RWPE2 (cell line): Measurements from ENCODE around the gene PPP1R12A.

Experiments
- ATAC-seq: fragments of 200-7000 bp; cut with Tn5 transposase; 3 replicates; pipeline ENCODE4 v1.9.1; 2021; ENCODE audit warnings: low read depth
- DNase-seq: peaks from one replicate; pipeline ENCODE4 v3.0.0-alpha.2; 2020; ENCODE audit warnings: low spot score
- H3K27ac ChIP-seq: fragments of 450-650 bp; 2 replicates; pipeline ENCODE4 v1.5.1; 2017; ENCODE audit warnings: mild to moderate bottlenecking; ENCODE audit not compliant: poor library complexity, severe bottlenecking
- H3K27me3 ChIP-seq: fragments of 250-450 bp; sonication (Bioruptor Pico); 2 replicates; pipeline ENCODE4 v1.5.1; 2021; ENCODE audit warnings: mild to moderate bottlenecking, moderate library complexity; ENCODE audit not compliant: insufficient read depth, poor library complexity, severe bottlenecking
- H3K36me3 ChIP-seq: fragments of 250-450 bp; sonication (Bioruptor Pico); 2 replicates; pipeline ENCODE4 v1.5.1; 2020; ENCODE audit warnings: low read depth, mild to moderate bottlenecking, moderate library complexity
- H3K4me1 ChIP-seq: fragments of 250-450 bp; sonication (Bioruptor Pico); 2 replicates; pipeline ENCODE4 v1.5.1; 2021; ENCODE audit warnings: mild to moderate bottlenecking, moderate library complexity; ENCODE audit not compliant: insufficient read depth, poor library complexity, severe bottlenecking
- H3K4me3 ChIP-seq: fragments of 250-450 bp; sonication (Bioruptor Pico); 2 replicates; pipeline ENCODE4 v1.5.1; 2021; ENCODE audit warnings: mild to moderate bottlenecking, moderate library complexity; ENCODE audit not compliant: severe bottlenecking
- H3K9me3 ChIP-seq: fragments of 250-450 bp; sonication (Bioruptor Pico); 2 replicates; pipeline ENCODE4 v1.5.1; 2021; ENCODE audit warnings: mild to moderate bottlenecking, moderate library complexity; ENCODE audit not compliant: severe bottlenecking
- CTCF ChIP-seq: fragments of 450-650 bp; IDR thresholded peaks from one replicate; pipeline ENCODE4 v1.5.1; 2017; ENCODE audit warnings: mild to moderate bottlenecking, moderate library complexity; ENCODE audit not compliant: poor library complexity, severe bottlenecking

The PPP1R12A gene

GRCh38 chr12:79838359-79838758, 96.5 kb downstream of the PPP1R12A start:
- Histone ChIP-seq H3K36me3 (peaks cover 24% of the 10 kb centered on the region), H3K4me1 (no peaks in the 10 kb centered on the region), H3K4me3 (no peak overlapping the region), H3K27ac (no peak overlapping the region), H3K27me3 (no peaks in the 10 kb centered on the region), H3K9me3 (peaks cover 8% of the 10 kb centered on the region)
- ATAC-seq (no peak), DNase-seq (no peak)
- TF ChIP-seq CTCF, result no peak

GRCh38 chr12:79837575-79837974, 97.3 kb downstream of the PPP1R12A start:
- ATAC-seq, result no peak
- no peak overlapping the region for H3K4me3 ChIP-seq
- H3K36me3 ChIP-seq, result peaks cover 22% of the 10 kb centered on the region
- H3K4me1 ChIP-seq, result no peaks in the 10 kb centered on the region
- no peak overlapping the region for H3K27ac ChIP-seq
- H3K27me3 ChIP-seq, result no peaks in the 10 kb centered on the region
- TF ChIP-seq CTCF, result no peak
- DNase-seq, result no peak
- peaks cover 8% of the 10 kb centered on the region for H3K9me3 ChIP-seq

- ATAC-seq, result no peak
- Histone ChIP-seq H3K36me3 (peaks cover 29% of the 10 kb centered on the region), H3K4me1 (no peaks in the 10 kb centered on the region), H3K4me3 (no peak overlapping the region), H3K27me3 (no peaks in the 10 kb centered on the region), H3K9me3 (peaks cover 8% of the 10 kb centered on the region), H3K27ac (no peak overlapping the region)
- DNase-seq, result no peak
- TF ChIP-seq CTCF, result no peak
These were observed 99.5 kb downstream of the PPP1R12A start for GRCh38 chr12:79835377-79835843.

DNA sequence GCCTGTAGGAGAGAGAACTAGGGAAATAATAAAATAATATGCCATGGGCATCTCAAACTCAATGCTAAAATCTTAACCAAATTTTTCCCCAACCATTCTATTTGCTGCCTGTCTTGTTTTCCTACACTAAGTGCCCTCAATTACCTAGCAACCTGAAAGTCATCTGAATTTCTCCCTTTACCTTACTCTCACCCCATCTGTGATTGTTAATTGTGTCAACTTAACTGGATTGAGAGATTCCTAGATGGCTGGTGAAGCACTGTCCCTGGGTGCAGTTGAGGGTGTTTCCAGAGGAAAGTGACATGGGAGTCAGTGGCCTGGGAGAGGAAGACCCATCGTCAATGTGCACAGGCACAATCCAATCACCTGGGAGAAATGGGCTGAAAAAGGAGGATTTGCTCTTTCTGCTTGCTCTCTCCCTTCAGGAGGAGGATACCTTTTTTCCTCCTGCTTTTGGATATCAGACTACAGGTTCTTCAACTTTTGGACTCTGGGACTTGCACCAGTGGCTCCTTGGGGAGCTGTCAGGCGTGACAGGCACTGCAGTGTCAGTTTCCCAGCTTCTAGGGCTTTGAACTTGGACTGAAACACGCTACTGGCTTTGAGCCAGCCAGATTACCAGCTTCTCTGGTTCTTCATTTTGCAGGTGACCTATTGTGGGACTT, 100.1 kb downstream of the PPP1R12A start:
- H3K9me3 ChIP-seq, result peaks cover 8% of the 10 kb centered on the region
- H3K27ac ChIP-seq, result no peak overlapping the region
- H3K27me3 ChIP-seq, result no peaks in the 10 kb centered on the region
- no peak for DNase-seq
- no peaks in the 10 kb centered on the region for H3K4me1 ChIP-seq
- peaks cover 25% of the 10 kb centered on the region for H3K36me3 ChIP-seq
- no peak for ATAC-seq
- TF ChIP-seq CTCF, result no peak
- no peak overlapping the region for H3K4me3 ChIP-seq

GRCh38 chr12:79830440-79830839, 104.5 kb downstream of the PPP1R12A start:
- no peak for TF ChIP-seq CTCF
- peaks cover 26% of the 10 kb centered on the region for H3K36me3 ChIP-seq

More at GRCh38 chr12:79830440-79830839, 104.5 kb downstream of the PPP1R12A start:
- Histone ChIP-seq H3K27me3 (no peaks in the 10 kb centered on the region), H3K9me3 (no peaks in the 10 kb centered on the region), H3K4me3 (no peak overlapping the region), H3K4me1 (no peaks in the 10 kb centered on the region), H3K27ac (no peak overlapping the region)
- ATAC-seq (no peak), DNase-seq (no peak)
